WERI-Rb-1 (cell line): Measurements from ENCODE around the gene EXTL1.

Experiments
- DNase-seq: peaks from one replicate; pipeline ENCODE4 v3.0.0-alpha.2; 2020
- H3K27ac ChIP-seq: fragments of 250-450 bp; sonication (Bioruptor Pico); 2 replicates; pipeline ENCODE4 v1.5.1; 2020; ENCODE audit warnings: mild to moderate bottlenecking, moderate library complexity
- H3K27me3 ChIP-seq: fragments of 250-450 bp; sonication (Bioruptor Pico); 2 replicates; pipeline ENCODE4 v1.5.1; 2021; ENCODE audit warnings: mild to moderate bottlenecking, low read depth, moderate library complexity; ENCODE audit not compliant: insufficient read depth, severe bottlenecking
- H3K36me3 ChIP-seq: fragments of 250-450 bp; sonication (Bioruptor Pico); 2 replicates; pipeline ENCODE4 v1.5.1; 2020; ENCODE audit warnings: mild to moderate bottlenecking, moderate library complexity
- H3K4me3 ChIP-seq: 2 replicates; pipeline ENCODE4 v1.5.1; 2011; ENCODE audit warnings: low read depth, mild to moderate bottlenecking, control low read depth, low read length
- H3K9me3 ChIP-seq: fragments of 250-450 bp; sonication (Bioruptor Pico); 2 replicates; pipeline ENCODE4 v1.5.1; 2021; ENCODE audit warnings: mild to moderate bottlenecking, moderate library complexity; ENCODE audit not compliant: severe bottlenecking
- CTCF ChIP-seq: IDR thresholded peaks from 2 replicates; pipeline ENCODE4 v1.5.1; 2011; ENCODE audit warnings: low read depth, mild to moderate bottlenecking, control low read depth, inconsistent platforms, low read length

Gene EXTL1

GRCh38 chr1:26044414-26044813, 22.8 kb downstream of the EXTL1 start:
- Histone ChIP-seq H3K27ac (no peak overlapping the region), H3K27me3 (no peaks in the 10 kb centered on the region), H3K36me3 (no peaks in the 10 kb centered on the region), H3K4me3 (no peak overlapping the region), H3K9me3 (no peaks in the 10 kb centered on the region)
- DNase-seq, result no peak
- TF ChIP-seq CTCF, result no peak

DNA sequence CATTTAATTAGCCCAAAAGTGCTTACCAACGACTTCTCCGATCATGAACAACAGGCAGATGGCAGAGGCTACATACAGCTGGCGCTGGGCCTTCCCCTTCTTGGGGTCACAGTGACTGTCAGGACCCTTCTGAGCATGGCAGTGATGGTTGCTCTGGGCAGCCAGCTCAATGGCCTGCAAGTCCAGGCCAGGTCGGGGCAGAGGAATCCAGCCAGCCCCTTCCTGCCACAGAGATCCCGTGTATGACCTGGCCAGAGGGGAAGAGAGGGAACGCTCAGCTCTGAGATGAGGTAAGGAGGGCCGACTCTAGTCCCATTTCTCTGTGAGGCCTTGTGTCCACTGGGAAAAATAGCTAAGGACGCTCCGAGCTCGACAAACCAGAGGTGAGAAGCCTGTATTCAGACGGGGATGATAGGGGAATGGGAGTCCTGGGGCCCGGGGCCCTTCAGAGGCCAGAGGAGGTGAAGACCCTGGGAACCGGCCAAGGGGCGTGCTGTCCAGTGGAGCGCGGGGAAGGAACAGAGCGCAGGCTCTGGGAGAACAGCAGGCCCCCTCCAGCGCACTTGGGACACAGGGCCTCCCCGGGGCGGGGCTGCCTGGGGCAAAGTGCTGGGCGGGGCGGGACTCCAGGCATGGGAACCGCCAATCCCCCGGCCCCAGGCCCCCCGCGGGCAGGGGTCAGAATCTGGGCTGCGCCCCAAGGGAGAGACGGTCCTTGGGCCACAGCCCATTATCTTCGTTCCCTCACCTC, 23.6 kb downstream of the EXTL1 start:
- H3K36me3 ChIP-seq, result no peaks in the 10 kb centered on the region
- no peak for TF ChIP-seq CTCF
- H3K27me3 ChIP-seq, result no peaks in the 10 kb centered on the region
- H3K4me3 ChIP-seq, result no peak overlapping the region
- no peak for DNase-seq
- no peak overlapping the region for H3K27ac ChIP-seq
- H3K9me3 ChIP-seq, result no peaks in the 10 kb centered on the region

DNA sequence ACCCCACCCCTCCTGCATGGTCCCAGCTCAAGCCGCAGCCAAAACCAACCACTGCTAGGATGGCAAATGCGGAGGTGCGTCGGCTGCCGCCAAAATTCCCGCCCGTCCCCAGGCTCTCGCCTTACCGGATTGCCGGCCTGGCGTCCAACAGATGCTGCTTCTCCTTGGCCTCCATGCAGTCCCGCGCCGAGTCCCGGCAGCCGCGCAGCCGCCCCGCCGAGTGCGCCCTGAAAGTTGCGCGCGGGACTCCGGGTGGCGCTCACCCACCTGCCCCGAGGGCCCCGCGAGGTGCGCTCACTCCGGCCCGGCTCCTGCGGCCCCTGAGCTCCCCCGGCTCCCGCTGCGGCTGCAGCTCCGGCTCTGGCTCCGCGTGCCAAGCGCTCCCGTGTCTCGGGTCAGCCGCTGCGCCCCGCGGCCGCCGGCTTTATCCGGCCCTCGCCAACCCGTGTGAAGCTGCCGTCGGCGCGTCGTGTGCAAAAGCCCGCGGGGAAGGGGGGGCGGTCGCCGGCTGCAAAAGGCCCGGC, 24.2 kb downstream of the EXTL1 start, which contains the start of gene SLC30A2:
Gene SLC30A2, minus strand, starts transcription at position 397 of the 524 bp plus-strand sequence. Its CDS starts 222 bp downstream, at position 175.
- no peak for DNase-seq
- Histone ChIP-seq H3K27ac (no peak within 1 kb of the TSS), H3K9me3 (no peaks in the 10 kb centered on the region), H3K4me3 (no peak within 1 kb of the TSS), H3K36me3 (no peaks in the 10 kb centered on the region), H3K27me3 (no peaks in the 10 kb centered on the region)
- TF ChIP-seq CTCF, result no peak

GRCh38 chr1:26046246-26047095, 24.9 kb downstream of the EXTL1 start:
- no peak overlapping the region for H3K27ac ChIP-seq
- no peak for DNase-seq
- TF ChIP-seq CTCF, result no peak
- no peaks in the 10 kb centered on the region for H3K27me3 ChIP-seq
- no peak overlapping the region for H3K4me3 ChIP-seq
- no peaks in the 10 kb centered on the region for H3K9me3 ChIP-seq
- no peaks in the 10 kb centered on the region for H3K36me3 ChIP-seq

GRCh38 chr1:26047278-26047874, 25.8 kb downstream of the EXTL1 start:
- no peaks in the 10 kb centered on the region for H3K9me3 ChIP-seq
- DNase-seq, result no peak
- TF ChIP-seq CTCF, result no peak
- no peak overlapping the region for H3K4me3 ChIP-seq
- H3K36me3 ChIP-seq, result no peaks in the 10 kb centered on the region
- H3K27ac ChIP-seq, result no peak overlapping the region
- no peaks in the 10 kb centered on the region for H3K27me3 ChIP-seq
